K562 (cell line): ENCODE measurements around the gene ZNF837. TPM values are rescaled to one million over a fixed set of nuclear protein-coding genes. Genes with fewer than 3 reads are reported as not detected.

Experiments used
- ELF1 ChIP-seq: fragments of 200-800 bp; sonication (Bioruptor generic); IDR thresholded peaks from 2 replicates; pipeline ENCODE4 v1.6.1; 2016; ENCODE audit warnings: missing genetic modification characterization, missing compliant biosample characterization
- HNRNPUL1 ChIP-seq: fragments of 200-400 bp; formaldehyde crosslinking; IDR thresholded peaks from 2 replicates; pipeline ENCODE4 v1.6.1; 2017; ENCODE audit warnings: low read length
- MEIS2 ChIP-seq: fragments of 450-650 bp; IDR thresholded peaks from 2 replicates; pipeline ENCODE4 v1.6.1; 2014; ENCODE audit warnings: mild to moderate bottlenecking; ENCODE audit not compliant: partially characterized antibody
- NCOA4 ChIP-seq: fragments of 450-650 bp; IDR thresholded peaks from 2 replicates; pipeline ENCODE4 v1.6.1; 2018; ENCODE audit warnings: mild to moderate bottlenecking; ENCODE audit not compliant: partially characterized antibody
- POLR2A ChIP-seq: fragments of 450-650 bp; conservative IDR thresholded peaks from 2 replicates; pipeline ENCODE4 v1.6.1; 2016
- PTTG1 ChIP-seq: fragments of 450-650 bp; IDR thresholded peaks from 2 replicates; pipeline ENCODE4 v1.6.1; 2016; ENCODE audit warnings: low read depth, mild to moderate bottlenecking, missing genetic modification characterization, missing compliant biosample characterization
- RAD21 ChIP-seq, 2 experiments: fragments of 250-450 bp in 1 of 2; fragments of 450-650 bp in 1 of 2; sonication (Bioruptor Pico) in 1 of 2; formaldehyde crosslinking in 1 of 2; IDR thresholded peaks in 1 of 2; conservative IDR thresholded peaks in 1 of 2; 2 replicates each; pipeline versions ENCODE4 v1.4.0 to v1.8.0; 2020 to 2022; ENCODE audit warnings: mild to moderate bottlenecking in 2 of 2, moderate library complexity in 1 of 2
- SREBF2 ChIP-seq: sonication (generic); formaldehyde crosslinking; IDR thresholded peaks from 2 replicates; pipeline ENCODE4 v1.4.0; 2020; ENCODE audit warnings: mild to moderate bottlenecking, missing genetic modification reagents
- TCF3 ChIP-seq: sonication (generic); formaldehyde crosslinking; IDR thresholded peaks from 2 replicates; pipeline ENCODE4 v1.4.0; 2020; ENCODE audit warnings: mild to moderate bottlenecking, missing genetic modification reagents
- ZSCAN29 ChIP-seq: fragments of 450-650 bp; IDR thresholded peaks from 2 replicates; pipeline ENCODE4 v1.6.1; 2017
- polyA plus RNA-seq, 8 experiments: library from polyadenylated mRNA; depleted of rRNA in 4 of 8; stranded (reverse) in 5 of 8; unstranded in 3 of 8; fragments of >200 nt; fragmentation: Nextera tagmentation in 2 of 8; fragmentation: Illumina TruSeq in 1 of 8; extraction: Ambion mirVana in 2 of 8; extraction: Trizol in 1 of 8; gene quantifications; 2 replicates each; pipeline versions ENCODE4 v1.2.1 to v1.2.3, GENCODE V29; 2011 to 2014; ENCODE audit warnings: inconsistent platforms in 1 of 8, missing spikeins in 1 of 8
- total RNA-seq, 7 experiments: library from RNA; depleted of rRNA in 6 of 7; stranded (reverse); fragments of >200 nt in 6 of 7; fragmentation: Illumina TruSeq in 2 of 7; extraction: Trizol in 2 of 7; gene quantifications; 2 replicates each; pipeline versions ENCODE4 v1.2.1 to v1.2.3, GENCODE V29; 2011 to 2021; ENCODE audit warnings: low replicate concordance in 1 of 7
- TF ChIP-seq, protein P1 (sequence below): IDR thresholded peaks from 3 replicates; pipeline ENCODE4 v1.6.1; 2011; ENCODE audit warnings: borderline replicate concordance, mild to moderate bottlenecking, moderate library complexity; ENCODE audit not compliant: insufficient read length; ENCODE audit errors: extremely low read depth
- TF ChIP-seq, protein P2 (sequence below), 3 experiments: IDR thresholded peaks in 2 of 3; conservative IDR thresholded peaks in 1 of 3; 2 replicates each; pipeline ENCODE4 v1.5.1; 2011 to 2012; ENCODE audit warnings: low read length in 3 of 3, mild to moderate bottlenecking in 3 of 3, control low read depth in 2 of 3, improper control_type of control experiment in 1 of 3, inconsistent platforms in 1 of 3, low read depth in 1 of 3, mixed read lengths in 1 of 3, moderate library complexity in 1 of 3; ENCODE audit not compliant: insufficient read depth in 2 of 3
- TF ChIP-seq, protein P3 (sequence below), 2 experiments: fragments of 450-650 bp; IDR thresholded peaks; 2 replicates each; pipeline ENCODE4 v1.6.1; 2018; ENCODE audit warnings: mild to moderate bottlenecking in 2 of 2, low read depth in 1 of 2; ENCODE audit not compliant: partially characterized antibody in 2 of 2
- TF ChIP-seq, protein P4 (sequence below): fragments of 250-450 bp; sonication (Bioruptor Pico); IDR thresholded peaks from 2 replicates; pipeline ENCODE4 v1.5.0; 2021; ENCODE audit warnings: mild to moderate bottlenecking, borderline replicate concordance

The ZNF837 gene
- total and polyA plus RNA-seq, 9 of the 15 experiments (the other 6 are each of a cell fraction or from before 2014, with no cell fraction given): 0.11 to 2.1 (median 0.57) TPM; not detected in 4

DNA sequence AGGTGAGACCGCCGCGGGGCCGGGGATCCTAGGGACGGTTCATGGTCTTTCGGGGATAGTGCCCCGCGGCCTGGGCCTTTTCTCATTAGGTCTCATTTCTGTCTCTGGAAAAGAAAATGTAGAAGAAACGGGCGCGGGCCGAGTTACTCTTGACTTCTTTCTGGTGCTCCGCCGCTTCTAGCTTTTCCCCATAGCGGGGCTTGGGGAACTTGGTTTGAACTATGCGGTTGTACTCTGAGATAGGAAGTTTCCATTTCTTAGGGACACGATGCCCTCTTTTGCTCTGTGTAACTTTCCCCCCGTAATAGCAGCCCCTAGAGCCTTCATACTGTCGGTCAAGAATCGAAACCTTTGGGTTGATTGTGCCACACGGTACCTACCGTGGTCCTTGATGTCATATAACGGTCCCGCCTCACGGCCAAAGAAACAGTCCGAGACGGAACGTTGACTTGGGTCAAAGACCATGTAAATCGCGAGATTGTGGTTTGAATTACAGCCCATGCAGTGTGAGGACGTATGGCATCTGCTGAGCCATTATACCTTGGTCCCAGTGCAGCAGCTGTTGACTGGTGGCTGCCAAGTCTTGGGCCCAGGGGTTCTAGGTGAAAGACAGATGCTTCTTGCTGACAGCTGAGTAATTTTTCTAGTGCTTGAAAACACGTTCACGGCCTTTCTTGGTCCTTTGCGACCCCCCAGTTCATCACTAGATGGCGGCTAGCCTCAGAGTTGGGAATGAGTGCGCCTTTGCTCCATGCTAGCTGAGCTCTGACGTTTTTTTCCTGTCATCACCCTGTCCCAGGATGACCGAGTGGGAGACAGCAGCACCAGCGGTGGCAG lies 6.7 kb upstream of the ZNF837 start (continued):
- TF ChIP-seq PTTG1 (tag) (no peak), HNRNPUL1 (peak; percentile 36; the same call in 1 of the 2 replicates), SREBF2 (0 out of 2 replicates have a peak, but pooled peaks have one; percentile 8), NCOA4 (no peak), TCF3 (0 out of 2 replicates have a peak, but pooled peaks have one; percentile 3), RAD21 (CRISPR knock-in tag; conservative IDR thresholded peaks at IDR 0.05 in 1 of 2, IDR thresholded peaks at IDR 0.05 in 1 of 2) (peak in 1 of 2 experiments; percentile 34; a peak in 1 of 4 replicates), ZSCAN29 (no peak; the same call in 1 of the 2 replicates), MEIS2 (peak; percentile 49), ELF1 (peak; percentile 71; the same call in 1 of the 2 replicates), POLR2A (no peak)
- TF ChIP-seq, protein P1, sequence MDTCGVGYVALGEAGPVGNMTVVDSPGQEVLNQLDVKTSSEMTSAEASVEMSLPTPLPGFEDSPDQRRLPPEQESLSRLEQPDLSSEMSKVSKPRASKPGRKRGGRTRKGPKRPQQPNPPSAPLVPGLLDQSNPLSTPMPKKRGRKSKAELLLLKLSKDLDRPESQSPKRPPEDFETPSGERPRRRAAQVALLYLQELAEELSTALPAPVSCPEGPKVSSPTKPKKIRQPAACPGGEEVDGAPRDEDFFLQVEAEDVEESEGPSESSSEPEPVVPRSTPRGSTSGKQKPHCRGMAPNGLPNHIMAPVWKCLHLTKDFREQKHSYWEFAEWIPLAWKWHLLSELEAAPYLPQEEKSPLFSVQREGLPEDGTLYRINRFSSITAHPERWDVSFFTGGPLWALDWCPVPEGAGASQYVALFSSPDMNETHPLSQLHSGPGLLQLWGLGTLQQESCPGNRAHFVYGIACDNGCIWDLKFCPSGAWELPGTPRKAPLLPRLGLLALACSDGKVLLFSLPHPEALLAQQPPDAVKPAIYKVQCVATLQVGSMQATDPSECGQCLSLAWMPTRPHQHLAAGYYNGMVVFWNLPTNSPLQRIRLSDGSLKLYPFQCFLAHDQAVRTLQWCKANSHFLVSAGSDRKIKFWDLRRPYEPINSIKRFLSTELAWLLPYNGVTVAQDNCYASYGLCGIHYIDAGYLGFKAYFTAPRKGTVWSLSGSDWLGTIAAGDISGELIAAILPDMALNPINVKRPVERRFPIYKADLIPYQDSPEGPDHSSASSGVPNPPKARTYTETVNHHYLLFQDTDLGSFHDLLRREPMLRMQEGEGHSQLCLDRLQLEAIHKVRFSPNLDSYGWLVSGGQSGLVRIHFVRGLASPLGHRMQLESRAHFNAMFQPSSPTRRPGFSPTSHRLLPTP: no peak
- TF ChIP-seq, protein P2, sequence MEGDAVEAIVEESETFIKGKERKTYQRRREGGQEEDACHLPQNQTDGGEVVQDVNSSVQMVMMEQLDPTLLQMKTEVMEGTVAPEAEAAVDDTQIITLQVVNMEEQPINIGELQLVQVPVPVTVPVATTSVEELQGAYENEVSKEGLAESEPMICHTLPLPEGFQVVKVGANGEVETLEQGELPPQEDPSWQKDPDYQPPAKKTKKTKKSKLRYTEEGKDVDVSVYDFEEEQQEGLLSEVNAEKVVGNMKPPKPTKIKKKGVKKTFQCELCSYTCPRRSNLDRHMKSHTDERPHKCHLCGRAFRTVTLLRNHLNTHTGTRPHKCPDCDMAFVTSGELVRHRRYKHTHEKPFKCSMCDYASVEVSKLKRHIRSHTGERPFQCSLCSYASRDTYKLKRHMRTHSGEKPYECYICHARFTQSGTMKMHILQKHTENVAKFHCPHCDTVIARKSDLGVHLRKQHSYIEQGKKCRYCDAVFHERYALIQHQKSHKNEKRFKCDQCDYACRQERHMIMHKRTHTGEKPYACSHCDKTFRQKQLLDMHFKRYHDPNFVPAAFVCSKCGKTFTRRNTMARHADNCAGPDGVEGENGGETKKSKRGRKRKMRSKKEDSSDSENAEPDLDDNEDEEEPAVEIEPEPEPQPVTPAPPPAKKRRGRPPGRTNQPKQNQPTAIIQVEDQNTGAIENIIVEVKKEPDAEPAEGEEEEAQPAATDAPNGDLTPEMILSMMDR (IDR thresholded peaks at IDR 0.05 in 2 of 3, conservative IDR thresholded peaks at IDR 0.05 in 1 of 3; ENCODE audit: insufficient read depth in 2 of 3, low read depth in 1 of 3, low read length in 3 of 3): peak; percentile 34 to 42 (median 35); a peak in 5 of 6 replicates
- TF ChIP-seq, protein P3, sequence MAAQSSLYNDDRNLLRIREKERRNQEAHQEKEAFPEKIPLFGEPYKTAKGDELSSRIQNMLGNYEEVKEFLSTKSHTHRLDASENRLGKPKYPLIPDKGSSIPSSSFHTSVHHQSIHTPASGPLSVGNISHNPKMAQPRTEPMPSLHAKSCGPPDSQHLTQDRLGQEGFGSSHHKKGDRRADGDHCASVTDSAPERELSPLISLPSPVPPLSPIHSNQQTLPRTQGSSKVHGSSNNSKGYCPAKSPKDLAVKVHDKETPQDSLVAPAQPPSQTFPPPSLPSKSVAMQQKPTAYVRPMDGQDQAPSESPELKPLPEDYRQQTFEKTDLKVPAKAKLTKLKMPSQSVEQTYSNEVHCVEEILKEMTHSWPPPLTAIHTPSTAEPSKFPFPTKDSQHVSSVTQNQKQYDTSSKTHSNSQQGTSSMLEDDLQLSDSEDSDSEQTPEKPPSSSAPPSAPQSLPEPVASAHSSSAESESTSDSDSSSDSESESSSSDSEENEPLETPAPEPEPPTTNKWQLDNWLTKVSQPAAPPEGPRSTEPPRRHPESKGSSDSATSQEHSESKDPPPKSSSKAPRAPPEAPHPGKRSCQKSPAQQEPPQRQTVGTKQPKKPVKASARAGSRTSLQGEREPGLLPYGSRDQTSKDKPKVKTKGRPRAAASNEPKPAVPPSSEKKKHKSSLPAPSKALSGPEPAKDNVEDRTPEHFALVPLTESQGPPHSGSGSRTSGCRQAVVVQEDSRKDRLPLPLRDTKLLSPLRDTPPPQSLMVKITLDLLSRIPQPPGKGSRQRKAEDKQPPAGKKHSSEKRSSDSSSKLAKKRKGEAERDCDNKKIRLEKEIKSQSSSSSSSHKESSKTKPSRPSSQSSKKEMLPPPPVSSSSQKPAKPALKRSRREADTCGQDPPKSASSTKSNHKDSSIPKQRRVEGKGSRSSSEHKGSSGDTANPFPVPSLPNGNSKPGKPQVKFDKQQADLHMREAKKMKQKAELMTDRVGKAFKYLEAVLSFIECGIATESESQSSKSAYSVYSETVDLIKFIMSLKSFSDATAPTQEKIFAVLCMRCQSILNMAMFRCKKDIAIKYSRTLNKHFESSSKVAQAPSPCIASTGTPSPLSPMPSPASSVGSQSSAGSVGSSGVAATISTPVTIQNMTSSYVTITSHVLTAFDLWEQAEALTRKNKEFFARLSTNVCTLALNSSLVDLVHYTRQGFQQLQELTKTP (IDR thresholded peaks at IDR 0.05; ENCODE audit: low read depth in 1 of 2, partially characterized antibody in 2 of 2): peak in 1 of 2 experiments; percentile 23
- TF ChIP-seq, protein P4, sequence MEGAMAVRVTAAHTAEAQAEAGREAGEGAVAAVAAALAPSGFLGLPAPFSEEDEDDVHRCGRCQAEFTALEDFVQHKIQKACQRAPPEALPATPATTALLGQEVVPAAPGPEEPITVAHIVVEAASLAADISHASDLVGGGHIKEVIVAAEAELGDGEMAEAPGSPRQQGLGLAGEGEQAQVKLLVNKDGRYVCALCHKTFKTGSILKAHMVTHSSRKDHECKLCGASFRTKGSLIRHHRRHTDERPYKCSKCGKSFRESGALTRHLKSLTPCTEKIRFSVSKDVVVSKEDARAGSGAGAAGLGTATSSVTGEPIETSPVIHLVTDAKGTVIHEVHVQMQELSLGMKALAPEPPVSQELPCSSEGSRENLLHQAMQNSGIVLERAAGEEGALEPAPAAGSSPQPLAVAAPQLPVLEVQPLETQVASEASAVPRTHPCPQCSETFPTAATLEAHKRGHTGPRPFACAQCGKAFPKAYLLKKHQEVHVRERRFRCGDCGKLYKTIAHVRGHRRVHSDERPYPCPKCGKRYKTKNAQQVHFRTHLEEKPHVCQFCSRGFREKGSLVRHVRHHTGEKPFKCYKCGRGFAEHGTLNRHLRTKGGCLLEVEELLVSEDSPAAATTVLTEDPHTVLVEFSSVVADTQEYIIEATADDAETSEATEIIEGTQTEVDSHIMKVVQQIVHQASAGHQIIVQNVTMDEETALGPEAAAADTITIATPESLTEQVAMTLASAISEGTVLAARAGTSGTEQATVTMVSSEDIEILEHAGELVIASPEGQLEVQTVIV: no peak
